AG04450 (cell line): ENCODE data around the gene LYRM9. TPM values are rescaled to one million over a fixed set of nuclear protein-coding genes. Genes with fewer than 3 reads are reported as not detected.
"Not testable (repeated sequence)": the region's sequence is repeated elsewhere in the genome, so short reads cannot be mapped to it uniquely, and the experiment has no call there.

ENCODE experiments used
- CTCF ChIA-PET: fragments of 300-600, 350-600 bp; formaldehyde crosslinking; extraction: SDS; loops from one replicate; lab custom pipeline; 2022; ENCODE audit warnings: antibody characterized with exemption, inconsistent platforms; lab: Charles Lee
- POLR2A ChIA-PET: fragments of 350-600 bp; formaldehyde crosslinking; extraction: SDS; loops from one replicate; lab custom pipeline; 2021; ENCODE audit warnings: antibody characterized with exemption, inconsistent platforms; lab: Yijun Ruan, JAX
- DNase-seq: peaks from one replicate; pipeline ENCODE4 v3.0.0-alpha.2; 2011; ENCODE audit warnings: low read depth, low spot score
- H3K27ac ChIP-seq: one replicate; pipeline ENCODE4 v1.5.1; 2012; ENCODE audit warnings: low read depth, low read length, control low read depth
- H3K27me3 ChIP-seq: one replicate; pipeline ENCODE4 v1.6.0; 2012; ENCODE audit warnings: low read length; ENCODE audit not compliant: control insufficient read depth, insufficient read depth
- H3K4me3 ChIP-seq: 2 replicates; pipeline ENCODE4 v1.5.1; 2011; ENCODE audit warnings: mild to moderate bottlenecking, low read depth, low read length, control low read depth
- H3K9me3 ChIP-seq: 2 replicates; pipeline ENCODE4 v1.5.1; 2012; ENCODE audit warnings: low read length; ENCODE audit not compliant: control insufficient read depth, insufficient read depth
- CTCF ChIP-seq: IDR thresholded peaks from 2 replicates; pipeline ENCODE4 v1.5.1; 2011; ENCODE audit warnings: low read depth, low read length, control low read depth, inconsistent platforms
- polyA plus RNA-seq: library from polyadenylated mRNA; depleted of rRNA; stranded (reverse); fragments of >200 nt; gene quantifications from 2 replicates; pipeline ENCODE4 v1.2.3, GENCODE V29; 2011

LYRM9 gene
- polyA plus RNA-seq, 1 experiment: 4.9 TPM

GRCh38 chr17:27917000-27917399 lies 23.8 kb upstream of the LYRM9 start:
- peaks cover 2% of the 10 kb centered on the region for H3K27me3 ChIP-seq
- ChIA-PET CTCF (no interaction called here), POLR2A (no interaction called here)
- no peaks in the 10 kb centered on the region for H3K9me3 ChIP-seq
- H3K4me3 ChIP-seq: no peak overlapping the region
- H3K27ac ChIP-seq: no peak overlapping the region
- TF ChIP-seq CTCF: no peak
- DNase-seq: no peak

GRCh38 chr17:27915709-27916108 lies 22.5 kb upstream of the LYRM9 start:
- ChIA-PET POLR2A (no interaction called here), CTCF (interaction anchor here (2.2 kb wide), 1 partner anchor 22 kb away, joined by 8 read pairs; the partner anchor contains the start of gene LYRM9)
- no peak for TF ChIP-seq CTCF
- Histone ChIP-seq H3K9me3 (no peaks in the 10 kb centered on the region), H3K27ac (no peak overlapping the region), H3K4me3 (no peak overlapping the region), H3K27me3 (peaks cover 2% of the 10 kb centered on the region)
- DNase-seq: no peak

GRCh38 chr17:27914382-27914781 lies 21.2 kb upstream of the LYRM9 start:
- Histone ChIP-seq H3K4me3 (no peak overlapping the region), H3K27ac (no peak overlapping the region), H3K9me3 (no peaks in the 10 kb centered on the region), H3K27me3 (peaks cover 2% of the 10 kb centered on the region)
- ChIA-PET CTCF (interaction anchor here (2.2 kb wide), 1 partner anchor 21 kb away, joined by 8 read pairs; the partner anchor contains the start of gene LYRM9), POLR2A (no interaction called here)
- no peak for DNase-seq
- TF ChIP-seq CTCF: no peak

- CTCF ChIA-PET: no interaction called here
- no peak overlapping the region for H3K4me3 ChIP-seq
These were observed 19.8 kb upstream of the LYRM9 start for GRCh38 chr17:27912964-27913363.

GRCh38 chr17:27912299-27912698 lies 19.1 kb upstream of the LYRM9 start:
- H3K4me3 ChIP-seq, H3K27ac ChIP-seq, DNase-seq, H3K9me3 ChIP-seq, POLR2A ChIA-PET, H3K27me3 ChIP-seq, CTCF ChIA-PET: not testable (repeated sequence)

More at GRCh38 chr17:27912964-27913363, 19.8 kb upstream of the LYRM9 start:
- no peak for TF ChIP-seq CTCF
- POLR2A ChIA-PET: no interaction called here
- DNase-seq: no peak
- Histone ChIP-seq H3K9me3 (no peaks in the 10 kb centered on the region), H3K27me3 (peaks cover 2% of the 10 kb centered on the region), H3K27ac (no peak overlapping the region)
